Endothelial cell (in vitro differentiated cells): Measurements from ENCODE around the gene P2RX4. TPM values are rescaled to one million over a fixed set of nuclear protein-coding genes. Genes with fewer than 3 reads are reported as not detected.

Experiments
- DNase-seq: peaks from one replicate; pipeline ENCODE4 v3.0.0; 2021; ENCODE audit warnings: low spot score
- H3K27ac Mint-ChIP-seq: one replicate; pipeline ENCODE4 v1.8.0; 2021; ENCODE audit warnings: mixed read lengths, inconsistent platforms; ENCODE audit not compliant: unreplicated experiment
- H3K27me3 Mint-ChIP-seq: one replicate; pipeline ENCODE4 v1.8.0; 2021; ENCODE audit warnings: mild to moderate bottlenecking, moderate library complexity, mixed read lengths, inconsistent platforms; ENCODE audit not compliant: unreplicated experiment
- H3K36me3 Mint-ChIP-seq: one replicate; pipeline ENCODE4 v1.8.0; 2021; ENCODE audit warnings: mild to moderate bottlenecking, low read depth, mixed read lengths, inconsistent platforms; ENCODE audit not compliant: unreplicated experiment
- H3K4me1 Mint-ChIP-seq: one replicate; pipeline ENCODE4 v1.8.0; 2021; ENCODE audit warnings: mild to moderate bottlenecking, mixed read lengths, inconsistent platforms; ENCODE audit not compliant: unreplicated experiment
- H3K4me3 Mint-ChIP-seq: one replicate; pipeline ENCODE4 v1.8.0; 2021; ENCODE audit warnings: mild to moderate bottlenecking, mixed read lengths, inconsistent platforms; ENCODE audit not compliant: unreplicated experiment
- H3K9me3 Mint-ChIP-seq: one replicate; pipeline ENCODE4 v1.8.0; 2021; ENCODE audit warnings: mixed read lengths, inconsistent platforms; ENCODE audit not compliant: unreplicated experiment
- CTCF ChIP-seq: fragments of 200-600 bp; sonication (generic); IDR thresholded peaks from one replicate; pipeline ENCODE4 v1.5.0; 2021; ENCODE audit warnings: antibody characterized with exemption; ENCODE audit not compliant: unreplicated experiment
- total RNA-seq: library from RNA; stranded (reverse); fragmentation: NEBNext Ultra II Directional; extraction: Animal tissue kit (Norgen Biotek cat#: 25700); gene quantifications from one replicate; pipeline ENCODE4 v1.2.1, GENCODE V29; 2021; ENCODE audit not compliant: unreplicated experiment

P2RX4 gene
- total RNA-seq, 1 donor from 2014 or later = 20.0 TPM

GRCh38 chr12:121166356-121166755, 43.6 kb upstream of the P2RX4 start:
- Mint-ChIP-seq H3K27me3 (no peaks in the 10 kb centered on the region), H3K4me1 (no peaks in the 10 kb centered on the region), H3K27ac (no peak overlapping the region), H3K36me3 (no peaks in the 10 kb centered on the region), H3K9me3 (no peaks in the 10 kb centered on the region), H3K4me3 (no peak overlapping the region)
- no peak for TF ChIP-seq CTCF
- no peak for DNase-seq

- Mint-ChIP-seq H3K27ac (no peak overlapping the region), H3K9me3 (no peaks in the 10 kb centered on the region), H3K36me3 (no peaks in the 10 kb centered on the region), H3K4me1 (no peaks in the 10 kb centered on the region), H3K4me3 (no peak overlapping the region), H3K27me3 (no peaks in the 10 kb centered on the region)
- no peak for DNase-seq
- TF ChIP-seq CTCF = no peak
Observed at GRCh38 chr12:121167232-121167820, 42.6 kb upstream of the P2RX4 start.

- Mint-ChIP-seq H3K9me3 (no peaks in the 10 kb centered on the region), H3K4me3 (no peak overlapping the region), H3K27me3 (no peaks in the 10 kb centered on the region), H3K36me3 (no peaks in the 10 kb centered on the region), H3K27ac (no peak overlapping the region), H3K4me1 (no peaks in the 10 kb centered on the region)
- no peak for DNase-seq
- TF ChIP-seq CTCF = no peak
Observed at GRCh38 chr12:121167951-121168350, 42.0 kb upstream of the P2RX4 start.

- no peaks in the 10 kb centered on the region for H3K9me3 Mint-ChIP-seq
- TF ChIP-seq CTCF = no peak
- no peaks in the 10 kb centered on the region for H3K27me3 Mint-ChIP-seq
- H3K4me1 Mint-ChIP-seq = no peaks in the 10 kb centered on the region
- no peak overlapping the region for H3K4me3 Mint-ChIP-seq
- H3K27ac Mint-ChIP-seq = no peak overlapping the region
- no peak for DNase-seq
- no peaks in the 10 kb centered on the region for H3K36me3 Mint-ChIP-seq
Observed at GRCh38 chr12:121170151-121170550, 39.8 kb upstream of the P2RX4 start.

- no peaks in the 10 kb centered on the region for H3K27me3 Mint-ChIP-seq
- DNase-seq = no peak
- no peak overlapping the region for H3K27ac Mint-ChIP-seq
Observed at GRCh38 chr12:121170611-121171260, 39.2 kb upstream of the P2RX4 start.

More at GRCh38 chr12:121170611-121171260, 39.2 kb upstream of the P2RX4 start:
- Mint-ChIP-seq H3K9me3 (no peaks in the 10 kb centered on the region), H3K4me3 (no peak overlapping the region), H3K4me1 (no peaks in the 10 kb centered on the region), H3K36me3 (no peaks in the 10 kb centered on the region)
- no peak for TF ChIP-seq CTCF
